Activated naive CD8-positive, alpha-beta T cell (primary cell): ENCODE measurements around the gene TADA3.

Source experiments
- H3K27ac Mint-ChIP-seq: one replicate; pipeline ENCODE4 v1.8.0; 2021; ENCODE audit warnings: mixed read lengths
- H3K27me3 Mint-ChIP-seq: one replicate; pipeline ENCODE4 v1.8.0; 2021; ENCODE audit warnings: mixed read lengths
- H3K36me3 Mint-ChIP-seq: one replicate; pipeline ENCODE4 v1.8.0; 2021; ENCODE audit warnings: mixed read lengths
- H3K4me1 Mint-ChIP-seq: one replicate; pipeline ENCODE4 v1.8.0; 2021; ENCODE audit warnings: low read depth, mixed read lengths
- H3K4me3 Mint-ChIP-seq: one replicate; pipeline ENCODE4 v1.8.0; 2021; ENCODE audit warnings: mild to moderate bottlenecking, mixed read lengths
- H3K9me3 Mint-ChIP-seq: one replicate; pipeline ENCODE4 v1.8.0; 2021; ENCODE audit warnings: low read depth, mixed read lengths

The TADA3 gene, protein sequence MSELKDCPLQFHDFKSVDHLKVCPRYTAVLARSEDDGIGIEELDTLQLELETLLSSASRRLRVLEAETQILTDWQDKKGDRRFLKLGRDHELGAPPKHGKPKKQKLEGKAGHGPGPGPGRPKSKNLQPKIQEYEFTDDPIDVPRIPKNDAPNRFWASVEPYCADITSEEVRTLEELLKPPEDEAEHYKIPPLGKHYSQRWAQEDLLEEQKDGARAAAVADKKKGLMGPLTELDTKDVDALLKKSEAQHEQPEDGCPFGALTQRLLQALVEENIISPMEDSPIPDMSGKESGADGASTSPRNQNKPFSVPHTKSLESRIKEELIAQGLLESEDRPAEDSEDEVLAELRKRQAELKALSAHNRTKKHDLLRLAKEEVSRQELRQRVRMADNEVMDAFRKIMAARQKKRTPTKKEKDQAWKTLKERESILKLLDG

GRCh38 chr3:9792405-9793160, at the start of gene TADA3, which contains the start of gene ARPC4:
TADA3 (minus strand) TSS chr3:9792473; CDS start chr3:9791466, 1,007 bp downstream.
ARPC4 (plus strand) TSS chr3:9793082; CDS start chr3:9793122, 40 bp downstream.
- H3K4me3 Mint-ChIP-seq = peak within 1 kb of the TSS; percentile 99
- no peaks in the 10 kb centered on the region for H3K27me3 Mint-ChIP-seq
- peaks cover 23% of the 10 kb centered on the region for H3K36me3 Mint-ChIP-seq
- peak within 1 kb of the TSS; percentile 100 for H3K27ac Mint-ChIP-seq
- H3K9me3 Mint-ChIP-seq = no peaks in the 10 kb centered on the region
- peaks cover 63% of the 10 kb centered on the region for H3K4me1 Mint-ChIP-seq

GRCh38 chr3:9841015-9841414, 48.7 kb upstream of the TADA3 start:
- peak overlapping the region; percentile 46 for H3K4me3 Mint-ChIP-seq
- H3K9me3 Mint-ChIP-seq = no peaks in the 10 kb centered on the region
- H3K4me1 Mint-ChIP-seq = peaks cover 20% of the 10 kb centered on the region
- H3K36me3 Mint-ChIP-seq = peaks cover 3% of the 10 kb centered on the region
- peak overlapping the region; percentile 16 for H3K27ac Mint-ChIP-seq
- no peaks in the 10 kb centered on the region for H3K27me3 Mint-ChIP-seq

GRCh38 chr3:9838856-9839255, 46.6 kb upstream of the TADA3 start:
- H3K27ac Mint-ChIP-seq = no peak overlapping the region
- H3K4me1 Mint-ChIP-seq = peaks cover 15% of the 10 kb centered on the region
- H3K9me3 Mint-ChIP-seq = no peaks in the 10 kb centered on the region
- H3K36me3 Mint-ChIP-seq = peaks cover 6% of the 10 kb centered on the region
- H3K27me3 Mint-ChIP-seq = no peaks in the 10 kb centered on the region
- no peak overlapping the region for H3K4me3 Mint-ChIP-seq

DNA sequence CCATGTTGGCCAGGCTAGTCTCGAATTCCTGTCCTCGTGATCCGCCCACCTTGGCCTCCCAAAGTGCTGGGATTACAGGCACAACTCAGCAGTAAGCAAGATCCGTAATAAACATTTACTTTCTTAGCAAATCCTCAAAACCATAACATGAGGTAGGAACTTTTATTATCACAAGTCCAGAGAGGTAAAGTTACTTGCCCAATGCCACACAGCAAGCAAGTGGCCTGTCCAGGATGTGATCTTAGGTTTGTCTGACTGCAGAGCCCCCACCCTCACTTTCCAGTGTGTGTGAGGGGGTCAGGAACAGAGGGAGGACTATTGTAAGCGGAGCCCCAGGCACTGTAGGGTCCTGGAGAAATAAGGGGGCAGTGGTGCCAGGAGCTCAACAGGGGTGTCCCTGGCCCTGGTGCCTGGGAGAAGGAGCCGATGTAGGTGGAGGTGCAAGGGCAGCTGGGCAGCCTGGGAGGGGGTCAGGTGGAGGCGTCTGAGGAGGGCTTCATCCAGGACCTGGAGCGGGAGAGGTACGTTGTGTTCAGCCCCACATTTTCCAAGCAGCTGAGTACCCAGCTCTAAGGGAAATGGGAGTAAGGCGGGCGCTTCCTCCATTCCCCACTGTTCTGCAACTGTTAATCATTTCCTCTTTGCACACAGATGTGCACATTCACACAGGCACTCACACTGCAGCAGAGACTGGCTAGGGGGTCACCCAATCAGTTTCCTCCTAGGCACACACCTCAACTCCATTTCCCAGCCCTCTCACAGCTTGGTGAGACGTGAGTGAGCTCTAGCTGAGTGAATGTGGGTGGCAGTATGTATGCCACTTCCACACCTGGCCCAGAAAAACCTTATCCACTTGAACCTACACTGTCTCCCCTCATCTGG, 45.7 kb upstream of the TADA3 start:
- Mint-ChIP-seq H3K4me1 (peaks cover 11% of the 10 kb centered on the region), H3K27me3 (no peaks in the 10 kb centered on the region), H3K4me3 (no peak overlapping the region), H3K27ac (no peak overlapping the region), H3K36me3 (peaks cover 6% of the 10 kb centered on the region), H3K9me3 (no peaks in the 10 kb centered on the region)

GRCh38 chr3:9834520-9835380, 42.5 kb upstream of the TADA3 start:
- Mint-ChIP-seq H3K36me3 (peaks cover 4% of the 10 kb centered on the region), H3K27ac (no peak overlapping the region), H3K4me1 (peaks cover 7% of the 10 kb centered on the region), H3K27me3 (no peaks in the 10 kb centered on the region), H3K9me3 (no peaks in the 10 kb centered on the region), H3K4me3 (no peak overlapping the region)

- Mint-ChIP-seq H3K9me3 (no peaks in the 10 kb centered on the region), H3K4me1 (peaks cover 7% of the 10 kb centered on the region), H3K36me3 (peaks cover 4% of the 10 kb centered on the region), H3K4me3 (no peak overlapping the region), H3K27ac (no peak overlapping the region), H3K27me3 (no peaks in the 10 kb centered on the region)
These were observed 40.8 kb upstream of the TADA3 start for GRCh38 chr3:9833078-9833477.

GRCh38 chr3:9831253-9831652, 39.0 kb upstream of the TADA3 start:
- Mint-ChIP-seq H3K27me3 (no peaks in the 10 kb centered on the region), H3K36me3 (peaks cover 4% of the 10 kb centered on the region), H3K9me3 (no peaks in the 10 kb centered on the region), H3K4me1 (peaks cover 7% of the 10 kb centered on the region), H3K4me3 (no peak overlapping the region), H3K27ac (peak overlapping the region; percentile 9)

- H3K4me3 Mint-ChIP-seq = no peak overlapping the region
- peaks cover 3% of the 10 kb centered on the region for H3K36me3 Mint-ChIP-seq
- no peaks in the 10 kb centered on the region for H3K9me3 Mint-ChIP-seq
- H3K4me1 Mint-ChIP-seq = peaks cover 7% of the 10 kb centered on the region
- no peak overlapping the region for H3K27ac Mint-ChIP-seq
- H3K27me3 Mint-ChIP-seq = no peaks in the 10 kb centered on the region
These were observed 36.8 kb upstream of the TADA3 start for GRCh38 chr3:9828801-9829755.

GRCh38 chr3:9826815-9827573, 34.7 kb upstream of the TADA3 start:
- Mint-ChIP-seq H3K4me1 (peaks cover 7% of the 10 kb centered on the region), H3K9me3 (no peaks in the 10 kb centered on the region), H3K4me3 (no peak overlapping the region), H3K27ac (no peak overlapping the region), H3K36me3 (peaks cover 2% of the 10 kb centered on the region), H3K27me3 (no peaks in the 10 kb centered on the region)

DNA sequence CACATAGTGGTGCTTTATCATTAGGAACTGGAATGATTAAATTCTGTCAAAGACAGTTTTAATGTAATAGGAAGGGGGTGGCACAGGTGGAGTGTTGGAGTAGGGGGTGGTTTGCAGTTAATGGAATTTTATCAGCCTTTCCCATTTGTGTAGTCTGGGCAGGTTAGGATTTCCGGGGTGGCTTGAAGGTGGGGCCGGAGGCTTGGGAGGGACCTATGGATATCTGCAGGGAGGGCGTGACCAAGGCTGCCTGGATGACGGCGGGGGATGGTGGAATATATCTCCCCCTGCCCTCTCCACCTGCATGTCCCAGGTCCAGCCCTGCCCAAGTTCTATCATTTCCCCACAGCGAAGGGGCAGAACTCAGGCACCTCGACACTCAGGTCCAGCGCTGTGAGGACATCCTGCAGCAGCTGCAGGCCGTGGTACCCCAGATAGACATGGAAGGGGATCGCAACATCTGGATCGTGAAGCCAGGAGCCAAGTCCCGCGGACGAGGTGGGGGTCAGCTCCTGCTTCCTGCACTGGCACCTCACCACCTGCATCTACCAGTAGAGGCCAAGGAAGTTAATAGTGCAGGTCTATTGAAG, 33.3 kb upstream of the TADA3 start:
- H3K27ac Mint-ChIP-seq = no peak overlapping the region
- H3K36me3 Mint-ChIP-seq = peaks cover 2% of the 10 kb centered on the region
- no peaks in the 10 kb centered on the region for H3K27me3 Mint-ChIP-seq
- no peaks in the 10 kb centered on the region for H3K4me1 Mint-ChIP-seq
- no peaks in the 10 kb centered on the region for H3K9me3 Mint-ChIP-seq
- no peak overlapping the region for H3K4me3 Mint-ChIP-seq

DNA sequence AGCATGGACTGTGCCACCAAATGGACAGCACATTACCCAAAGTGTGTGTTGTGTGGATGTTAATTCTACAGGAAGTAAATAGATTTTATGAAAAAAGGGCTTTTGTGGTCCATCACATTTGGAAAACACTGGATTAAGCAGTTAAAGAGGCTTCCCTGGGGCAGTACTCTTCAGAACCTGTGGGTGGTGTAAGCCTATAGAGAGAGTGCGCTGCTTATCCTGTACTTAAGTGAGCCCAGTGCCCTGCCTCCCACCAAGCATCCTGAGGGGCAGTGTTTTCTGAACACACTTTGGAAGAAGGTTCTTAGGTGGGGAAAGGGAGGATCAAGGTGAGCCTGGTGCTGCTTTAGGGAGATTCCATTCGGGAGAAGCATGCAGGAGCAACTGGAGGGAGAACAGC, 28.7 kb upstream of the TADA3 start:
- no peak overlapping the region for H3K4me3 Mint-ChIP-seq
- H3K27me3 Mint-ChIP-seq = no peaks in the 10 kb centered on the region
- peaks cover 8% of the 10 kb centered on the region for H3K36me3 Mint-ChIP-seq
- H3K27ac Mint-ChIP-seq = no peak overlapping the region
- no peaks in the 10 kb centered on the region for H3K4me1 Mint-ChIP-seq
- H3K9me3 Mint-ChIP-seq = no peaks in the 10 kb centered on the region

DNA sequence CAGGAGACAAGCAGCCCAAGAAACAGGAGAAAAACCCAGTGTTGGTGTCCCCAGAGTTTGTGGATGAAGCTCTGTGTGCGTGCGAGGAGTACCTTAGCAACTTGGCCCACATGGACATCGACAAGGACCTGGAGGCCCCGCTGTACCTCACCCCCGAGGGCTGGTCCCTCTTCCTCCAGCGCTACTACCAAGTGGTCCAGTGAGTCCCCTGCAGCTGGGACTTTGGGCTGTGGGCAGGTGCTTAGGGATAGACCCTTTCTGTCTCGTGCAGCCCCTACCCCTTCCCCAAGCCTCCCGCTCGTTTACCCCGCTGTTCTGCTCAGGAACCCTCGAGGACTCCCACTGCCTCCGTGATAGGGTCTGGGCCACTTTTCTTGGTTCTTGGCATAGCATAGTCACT, 28.3 kb upstream of the TADA3 start:
- H3K9me3 Mint-ChIP-seq = no peaks in the 10 kb centered on the region
- no peak overlapping the region for H3K27ac Mint-ChIP-seq
- H3K4me3 Mint-ChIP-seq = no peak overlapping the region

More for the DNA sequence above, 28.3 kb upstream of the TADA3 start:
- peaks cover 8% of the 10 kb centered on the region for H3K36me3 Mint-ChIP-seq
- no peaks in the 10 kb centered on the region for H3K27me3 Mint-ChIP-seq
- no peaks in the 10 kb centered on the region for H3K4me1 Mint-ChIP-seq
